Neural progenitor cell (in vitro differentiated cells): ENCODE measurements around the gene SLC13A4. TPM values are rescaled to one million over a fixed set of nuclear protein-coding genes. Genes with fewer than 3 reads are reported as not detected.
"Not testable (repeated sequence)": the region's sequence is repeated elsewhere in the genome, so short reads cannot be mapped to it uniquely, and the experiment has no call there.

Experiments used
- DNase-seq: peaks from one replicate; pipeline ENCODE4 v3.0.0-alpha.2; 2016; ENCODE audit warnings: low spot score
- H2AFZ ChIP-seq: fragments of 200-600 bp; sonication (generic); replicated peaks from 2 replicates; pipeline ENCODE4 v1.6.1; 2016; ENCODE audit warnings: antibody characterized with exemption
- H3F3A ChIP-seq: fragments of 200-600 bp; sonication (generic); 2 replicates; pipeline ENCODE4 v1.6.1; 2016; ENCODE audit warnings: antibody characterized with exemption, low read depth
- H3K27ac ChIP-seq: fragments of 200-600 bp; sonication (generic); 2 replicates; pipeline ENCODE4 v1.5.1; 2016; ENCODE audit warnings: mild to moderate bottlenecking
- H3K27me3 ChIP-seq: fragments of 200-600 bp; sonication (generic); 2 replicates; pipeline ENCODE4 v1.6.1; 2016; ENCODE audit warnings: mild to moderate bottlenecking, moderate library complexity
- H3K36me3 ChIP-seq: fragments of 200-600 bp; sonication (generic); 2 replicates; pipeline ENCODE4 v1.5.1; 2016
- H3K4me1 ChIP-seq: fragments of 200-600 bp; sonication (generic); 2 replicates; pipeline ENCODE4 v1.6.1; 2016; ENCODE audit warnings: mixed run types
- H3K4me2 ChIP-seq: fragments of 200-600 bp; sonication (generic); 2 replicates; pipeline ENCODE4 v1.6.1; 2016
- H3K4me3 ChIP-seq: fragments of 200-600 bp; sonication (generic); 2 replicates; pipeline ENCODE4 v1.5.1; 2016
- H3K79me2 ChIP-seq: fragments of 200-600 bp; sonication (generic); 2 replicates; pipeline ENCODE4 v1.6.1; 2016; ENCODE audit warnings: low read depth
- H3K9ac ChIP-seq: fragments of 200-600 bp; sonication (generic); 2 replicates; pipeline ENCODE4 v1.6.1; 2016
- H3K9me3 ChIP-seq: fragments of 200-600 bp; sonication (generic); 2 replicates; pipeline ENCODE4 v1.5.1; 2016; ENCODE audit warnings: low read depth
- H4K20me1 ChIP-seq: fragments of 200-600 bp; sonication (generic); 2 replicates; pipeline ENCODE4 v1.6.1; 2016; ENCODE audit warnings: low read depth
- H3K27ac Mint-ChIP-seq: 3 replicates; pipeline ENCODE4 v1.8.0; 2021; ENCODE audit warnings: mixed read lengths
- H3K27me3 Mint-ChIP-seq: 2 replicates; pipeline ENCODE4 v1.8.0; 2022; ENCODE audit warnings: low read depth, mild to moderate bottlenecking, inconsistent platforms, moderate library complexity, mixed read lengths; ENCODE audit not compliant: insufficient read depth
- H3K36me3 Mint-ChIP-seq: 3 replicates; pipeline ENCODE4 v1.8.0; 2021; ENCODE audit warnings: mixed read lengths
- H3K4me1 Mint-ChIP-seq: 3 replicates; pipeline ENCODE4 v1.8.0; 2021; ENCODE audit warnings: mixed read lengths
- H3K4me3 Mint-ChIP-seq: 3 replicates; pipeline ENCODE4 v1.8.0; 2021; ENCODE audit warnings: mild to moderate bottlenecking, moderate library complexity, mixed read lengths
- H3K9me3 Mint-ChIP-seq: 3 replicates; pipeline ENCODE4 v1.8.0; 2020; ENCODE audit warnings: mixed read lengths
- CTCF ChIP-seq: fragments of 200-600 bp; sonication (generic); IDR thresholded peaks from 2 replicates; pipeline ENCODE4 v1.5.1; 2017; ENCODE audit warnings: antibody characterized with exemption, mild to moderate bottlenecking
- EZH2 ChIP-seq: fragments of 200-600 bp; sonication (generic); IDR thresholded peaks from 2 replicates; pipeline ENCODE4 v1.6.1; 2017; ENCODE audit warnings: antibody characterized with exemption, mild to moderate bottlenecking, moderate library complexity
- EZH2phosphoT487 ChIP-seq: fragments of 200-600 bp; sonication (generic); IDR thresholded peaks from 2 replicates; pipeline ENCODE4 v1.6.1; 2017; ENCODE audit warnings: antibody characterized with exemption
- total RNA-seq: library from RNA; depleted of rRNA; stranded (reverse); fragments of >200 nt; gene quantifications from 2 replicates; pipeline ENCODE4 v1.2.3, GENCODE V29; 2015; ENCODE audit warnings: low replicate concordance

SLC13A4 gene
- total RNA-seq, 1 donor from 2014 or later: 0.28 TPM

DNA sequence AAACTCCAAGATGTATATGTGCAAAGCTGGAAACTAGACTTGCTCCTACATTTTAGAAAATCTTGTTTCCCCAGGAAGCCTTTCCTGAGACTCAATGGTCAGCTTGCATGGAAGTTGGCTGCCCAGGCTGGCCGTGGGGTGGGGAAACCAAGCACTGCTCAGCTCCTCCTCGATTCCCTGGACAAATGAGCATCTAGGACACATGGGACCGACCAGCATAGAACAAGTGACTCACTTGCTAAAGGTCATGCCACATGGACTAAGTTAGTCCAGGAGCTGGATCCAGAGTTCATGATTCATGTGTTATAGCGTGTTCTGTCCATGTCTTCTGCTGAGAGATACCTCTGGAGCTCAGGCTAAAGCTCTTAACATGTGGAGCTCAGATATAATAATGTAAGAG is 14.4 kb upstream of the SLC13A4 start:
- Histone ChIP-seq H3K27ac (no peak overlapping the region), H3K9me3 (no peaks in the 10 kb centered on the region), H3F3A (no peaks in the 10 kb centered on the region), H3K4me1 (peaks cover 4% of the 10 kb centered on the region), H4K20me1 (no peaks in the 10 kb centered on the region), H3K4me3 (no peak overlapping the region), H2AFZ (no peak overlapping the region), H3K4me2 (no peak overlapping the region), H3K79me2 (no peaks in the 10 kb centered on the region), H3K36me3 (no peaks in the 10 kb centered on the region), H3K27me3 (no peaks in the 10 kb centered on the region), H3K9ac (no peak overlapping the region)
- Mint-ChIP-seq H3K4me3 (no peak overlapping the region), H3K36me3 (no peaks in the 10 kb centered on the region), H3K27me3 (peaks cover 11% of the 10 kb centered on the region), H3K9me3 (peaks cover 1% of the 10 kb centered on the region), H3K4me1 (peaks cover 12% of the 10 kb centered on the region), H3K27ac (no peak overlapping the region)
- DNase-seq: no peak
- TF ChIP-seq CTCF (no peak), EZH2 (no peak), EZH2phosphoT487 (no peak)

GRCh38 chr7:135741905-135742304 is 13.9 kb upstream of the SLC13A4 start:
- Histone ChIP-seq H3K4me2 (no peak overlapping the region), H3K36me3 (no peaks in the 10 kb centered on the region), H3K9ac (no peak overlapping the region), H3K4me3 (no peak overlapping the region), H3K9me3 (no peaks in the 10 kb centered on the region), H3K27ac (no peak overlapping the region), H2AFZ (no peak overlapping the region), H3K27me3 (no peaks in the 10 kb centered on the region), H3F3A (no peaks in the 10 kb centered on the region), H3K79me2 (no peaks in the 10 kb centered on the region), H4K20me1 (no peaks in the 10 kb centered on the region), H3K4me1 (peaks cover 4% of the 10 kb centered on the region)
- no peak overlapping the region for H3K27ac Mint-ChIP-seq
- H3K4me3 Mint-ChIP-seq: no peak overlapping the region
- no peak for DNase-seq
- TF ChIP-seq EZH2phosphoT487 (no peak), EZH2 (no peak), CTCF (no peak)
- peaks cover 12% of the 10 kb centered on the region for H3K4me1 Mint-ChIP-seq
- no peaks in the 10 kb centered on the region for H3K36me3 Mint-ChIP-seq
- no peaks in the 10 kb centered on the region for H3K9me3 Mint-ChIP-seq
- H3K27me3 Mint-ChIP-seq: peaks cover 7% of the 10 kb centered on the region

- Histone ChIP-seq H3K9ac (no peak overlapping the region), H3K27me3 (no peaks in the 10 kb centered on the region)
- H3K4me3 Mint-ChIP-seq: no peak overlapping the region
Measured at GRCh38 chr7:135740889-135741288, 12.9 kb upstream of the SLC13A4 start.

DNA sequence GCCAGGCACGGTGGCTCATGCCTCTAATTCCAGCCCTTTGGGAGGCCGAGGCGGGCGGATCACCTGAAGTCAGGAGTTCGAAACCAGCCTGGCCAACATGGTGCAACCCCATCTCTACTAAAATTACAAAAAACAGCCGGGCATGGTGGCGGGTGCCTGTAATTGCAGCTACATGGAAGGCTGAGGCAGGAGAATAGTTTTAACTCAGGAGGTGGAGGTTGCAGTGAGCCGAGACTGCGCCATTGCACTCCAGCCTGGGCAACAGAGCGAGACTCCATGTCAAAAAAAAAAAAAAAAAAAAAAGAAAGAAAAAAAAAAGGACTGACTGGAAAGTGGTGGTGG is 9.3 kb upstream of the SLC13A4 start:
- not testable (repeated sequence) for H3K27ac ChIP-seq, H3K9me3 Mint-ChIP-seq, H3K4me1 Mint-ChIP-seq, H2AFZ ChIP-seq, H3K4me3 ChIP-seq, H3K9me3 ChIP-seq, H3K4me3 Mint-ChIP-seq, H3K27me3 Mint-ChIP-seq, H3K27me3 ChIP-seq, H3F3A ChIP-seq, H4K20me1 ChIP-seq, H3K4me1 ChIP-seq, H3K27ac Mint-ChIP-seq, DNase-seq, H3K4me2 ChIP-seq, H3K79me2 ChIP-seq, H3K9ac ChIP-seq, H3K36me3 ChIP-seq, H3K36me3 Mint-ChIP-seq

More at GRCh38 chr7:135740889-135741288, 12.9 kb upstream of the SLC13A4 start:
- no peak overlapping the region for H3K4me3 ChIP-seq
- Mint-ChIP-seq H3K27me3 (peaks cover 6% of the 10 kb centered on the region), H3K36me3 (no peaks in the 10 kb centered on the region), H3K9me3 (no peaks in the 10 kb centered on the region), H3K27ac (no peak overlapping the region), H3K4me1 (peaks cover 12% of the 10 kb centered on the region)
- H3F3A ChIP-seq: no peaks in the 10 kb centered on the region
- TF ChIP-seq EZH2phosphoT487: no peak
- TF ChIP-seq CTCF: no peak
- TF ChIP-seq EZH2: no peak
- no peak overlapping the region for H2AFZ ChIP-seq
- H3K36me3 ChIP-seq: no peaks in the 10 kb centered on the region
- no peaks in the 10 kb centered on the region for H3K79me2 ChIP-seq
- no peak for DNase-seq
- no peaks in the 10 kb centered on the region for H4K20me1 ChIP-seq
- H3K4me2 ChIP-seq: no peak overlapping the region
- no peaks in the 10 kb centered on the region for H3K9me3 ChIP-seq
- no peak overlapping the region for H3K27ac ChIP-seq
- peaks cover 4% of the 10 kb centered on the region for H3K4me1 ChIP-seq
